Measurements from ENCODE around the gene AP5Z1. TPM values are rescaled to one million over a fixed set of nuclear protein-coding genes. Genes with fewer than 3 reads are reported as not detected.

Gene AP5Z1
- total RNA-seq, 2 donors from 2014 or later = 30.9 to 61.7 TPM

- intact Hi-C loops (cut with DNase I) = no loop called here
- TF ChIP-seq POLR2A (IDR thresholded peaks at IDR 0.05) (no peak), POLR2AphosphoS5 (IDR thresholded peaks at IDR 0.05) (no peak), CTCF (IDR thresholded peaks at IDR 0.05) (no peak)
- WGBS = 84% methylated on average over 15 of the region's 15 CpGs
- no peaks in the 10 kb centered on the region for H3K36me3 ChIP-seq
- DNase-seq (ENCODE audit: low spot score) = no peak
- H3K4me1 ChIP-seq (replicated peaks) = no peaks in the 10 kb centered on the region
- H3K9me3 ChIP-seq = no peaks in the 10 kb centered on the region
- no peaks in the 10 kb centered on the region for H3K27me3 ChIP-seq (replicated peaks; ENCODE audit: insufficient read depth)
- H3K27ac ChIP-seq = no peak overlapping the region
- no peak overlapping the region for H3K4me3 ChIP-seq
Measured at GRCh38 chr7:4733936-4734528, 41.4 kb upstream of the AP5Z1 start.

DNA sequence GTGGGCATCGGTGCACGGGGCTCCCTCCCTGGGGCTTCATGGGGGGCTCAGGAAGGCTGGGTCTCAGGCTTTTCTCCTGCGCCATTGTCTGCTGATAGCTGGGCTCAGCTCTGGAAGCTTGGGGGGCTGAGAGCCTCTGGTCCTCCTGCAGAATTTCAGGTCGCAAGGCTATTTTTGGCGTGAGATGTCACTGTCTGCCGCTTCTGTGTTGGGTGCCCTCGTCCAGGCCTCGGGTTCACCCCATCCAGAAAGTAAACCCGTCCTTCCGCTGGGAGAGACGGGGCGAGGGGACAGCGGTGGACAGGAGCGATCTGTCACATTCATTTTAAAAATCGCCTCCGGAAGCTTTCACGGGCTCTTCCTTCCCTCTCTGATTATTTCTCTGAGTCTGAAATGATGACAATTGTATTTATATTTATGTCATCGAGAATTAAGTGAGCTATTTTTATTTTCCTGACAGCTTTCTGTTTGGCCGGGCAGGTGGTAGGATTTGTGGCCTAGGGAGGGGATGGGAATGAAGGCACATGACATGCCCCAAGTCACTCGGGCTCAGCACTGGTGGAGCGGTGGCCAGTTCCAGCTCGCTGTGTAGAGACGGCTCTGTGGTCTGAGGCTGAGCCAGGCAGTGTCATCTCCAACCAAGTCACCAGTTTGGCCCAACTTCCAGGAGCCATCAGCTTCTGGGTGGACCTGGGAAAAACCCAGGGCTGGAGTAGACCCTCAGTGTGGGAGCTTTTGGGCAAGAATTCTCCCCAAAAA is 40.7 kb upstream of the AP5Z1 start:
- Histone ChIP-seq H3K4me1 (replicated peaks) (peaks cover 4% of the 10 kb centered on the region), H3K27me3 (replicated peaks; ENCODE audit: insufficient read depth) (no peaks in the 10 kb centered on the region), H3K36me3 (no peaks in the 10 kb centered on the region), H3K27ac (no peak overlapping the region), H3K4me3 (no peak overlapping the region), H3K9me3 (no peaks in the 10 kb centered on the region)
- intact Hi-C loops (cut with DNase I) = no loop called here
- DNase-seq (ENCODE audit: low spot score) = no peak
- WGBS = 86% methylated on average over 23 of the region's 23 CpGs
- no peak for TF ChIP-seq POLR2AphosphoS5 (IDR thresholded peaks at IDR 0.05)
- no peak for TF ChIP-seq POLR2A (IDR thresholded peaks at IDR 0.05)
- TF ChIP-seq CTCF (IDR thresholded peaks at IDR 0.05) = no peak

DNA sequence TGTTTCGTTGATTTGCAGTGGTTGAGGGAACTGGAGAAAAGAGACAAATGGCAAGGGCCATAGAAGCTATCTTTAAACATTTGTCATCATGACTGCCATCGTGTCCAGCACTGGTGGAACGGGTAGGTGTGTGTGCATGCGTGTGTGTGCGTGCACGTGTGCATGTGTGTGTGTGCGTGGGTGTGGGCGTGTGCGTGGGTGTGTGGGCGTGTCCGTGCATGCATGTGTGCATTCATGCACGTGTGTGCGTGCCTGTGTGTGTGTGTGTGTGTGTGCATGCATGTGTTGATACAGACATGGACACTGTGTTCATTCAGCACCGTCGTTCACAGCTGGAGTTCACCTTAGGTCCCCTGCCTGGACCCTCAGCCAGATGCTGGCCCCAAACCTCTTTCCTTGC is 38.1 kb upstream of the AP5Z1 start:
- Histone ChIP-seq H3K36me3 (no peaks in the 10 kb centered on the region), H3K27ac (no peak overlapping the region), H3K4me1 (replicated peaks) (peaks cover 4% of the 10 kb centered on the region), H3K27me3 (replicated peaks; ENCODE audit: insufficient read depth) (no peaks in the 10 kb centered on the region), H3K4me3 (no peak overlapping the region), H3K9me3 (no peaks in the 10 kb centered on the region)
- DNase-seq (ENCODE audit: low spot score) = no peak
- TF ChIP-seq CTCF (IDR thresholded peaks at IDR 0.05) (no peak), POLR2AphosphoS5 (IDR thresholded peaks at IDR 0.05) (no peak), POLR2A (IDR thresholded peaks at IDR 0.05) (no peak)
- WGBS = 91% methylated on average over 15 of the region's 15 CpGs
- intact Hi-C loops (cut with DNase I) = no loop called here

DNA sequence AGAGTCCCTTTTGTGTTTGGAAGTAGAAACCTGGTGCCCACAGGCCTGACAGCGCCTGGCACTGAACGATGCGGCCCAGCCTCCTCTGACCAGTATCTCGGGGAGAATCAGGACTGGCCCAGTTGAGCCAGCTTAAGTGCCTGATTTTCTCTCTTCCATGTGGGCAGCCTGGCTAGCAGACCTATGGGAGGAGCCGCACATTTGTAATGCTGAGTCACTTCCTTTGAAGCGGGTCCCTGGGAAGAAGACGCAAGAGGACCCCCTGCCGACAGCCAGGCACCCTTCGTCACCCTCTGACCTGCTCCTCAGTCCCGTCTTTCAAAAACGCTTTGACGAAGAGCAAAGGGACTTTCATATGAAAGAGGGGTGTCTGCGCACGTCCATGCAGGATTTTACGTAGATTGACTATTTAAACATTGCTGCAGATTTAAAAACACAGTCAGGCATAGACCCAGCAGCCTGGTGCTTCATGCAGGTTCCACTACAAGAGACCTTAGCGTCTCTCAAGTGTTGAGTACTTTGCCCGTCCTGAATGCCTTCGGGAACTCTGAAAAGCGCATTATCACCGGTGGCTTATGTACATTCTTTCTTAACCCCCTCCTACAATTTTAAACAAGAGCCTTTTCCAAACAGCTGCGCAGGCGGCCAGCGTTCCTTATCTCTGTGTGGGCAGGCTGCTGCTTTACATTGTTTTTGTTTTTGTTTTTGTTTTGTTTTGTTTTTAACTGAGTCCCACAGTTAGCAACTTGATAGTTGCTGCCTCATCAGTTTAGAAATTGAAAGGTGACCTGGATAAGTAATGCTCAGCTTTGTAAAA is 36.5 kb upstream of the AP5Z1 start:
- intact Hi-C loops (cut with DNase I) = no loop called here
- Histone ChIP-seq H3K36me3 (no peaks in the 10 kb centered on the region), H3K9me3 (no peaks in the 10 kb centered on the region), H3K27ac (peak overlapping the region in 1 of 2 donors; percentile 20), H3K4me1 (replicated peaks) (peaks cover 4% of the 10 kb centered on the region), H3K4me3 (no peak overlapping the region), H3K27me3 (replicated peaks; ENCODE audit: insufficient read depth) (no peaks in the 10 kb centered on the region)
- no peak for TF ChIP-seq POLR2AphosphoS5 (IDR thresholded peaks at IDR 0.05)
- no peak for TF ChIP-seq CTCF (IDR thresholded peaks at IDR 0.05)
- no peak for TF ChIP-seq POLR2A (IDR thresholded peaks at IDR 0.05)
- no peak for DNase-seq (ENCODE audit: low spot score)
- 50% methylated on average over 23 of the region's 23 CpGs for WGBS

All from prostate gland (tissue), 2 donors.